GM12872 (cell line): ENCODE results near the gene DNAJC28.

Experiments used
- TF ChIP-seq, protein P1 (sequence below): IDR thresholded peaks from 3 replicates; pipeline ENCODE4 v1.5.1; 2011; ENCODE audit warnings: low read depth, mild to moderate bottlenecking, low read length, moderate library complexity; ENCODE audit not compliant: insufficient read depth

Gene DNAJC28

DNA sequence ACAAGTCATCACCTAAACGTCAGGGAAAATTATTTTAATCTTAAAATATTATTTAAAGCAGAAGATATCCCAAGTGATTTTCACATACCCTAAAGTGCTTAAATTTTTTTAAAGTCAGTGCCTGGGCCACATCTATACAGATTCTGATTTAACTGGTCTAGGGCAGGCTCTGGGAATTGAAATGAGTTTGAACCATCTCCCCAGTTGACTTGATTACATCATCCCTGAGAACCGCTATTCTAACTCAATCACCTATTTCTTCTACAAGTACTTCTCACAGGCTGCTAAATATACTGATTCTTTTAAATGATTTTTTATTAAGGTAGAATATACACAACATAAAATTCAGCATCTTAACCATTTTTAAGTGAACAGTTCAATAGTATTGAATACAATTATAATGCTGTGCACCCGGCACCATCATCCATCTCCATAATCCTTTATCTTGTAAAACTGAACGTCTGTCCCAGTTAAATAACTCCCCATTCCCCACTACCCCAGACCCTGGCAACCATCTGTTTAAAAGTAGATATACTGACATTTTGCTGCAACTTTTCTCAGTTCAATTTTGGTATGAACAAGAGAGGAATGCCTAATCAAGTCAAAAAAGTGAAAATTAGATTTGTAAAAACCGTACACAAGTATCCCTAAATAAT lies 30.9 kb upstream of the DNAJC28 start:
- TF ChIP-seq, protein P1, sequence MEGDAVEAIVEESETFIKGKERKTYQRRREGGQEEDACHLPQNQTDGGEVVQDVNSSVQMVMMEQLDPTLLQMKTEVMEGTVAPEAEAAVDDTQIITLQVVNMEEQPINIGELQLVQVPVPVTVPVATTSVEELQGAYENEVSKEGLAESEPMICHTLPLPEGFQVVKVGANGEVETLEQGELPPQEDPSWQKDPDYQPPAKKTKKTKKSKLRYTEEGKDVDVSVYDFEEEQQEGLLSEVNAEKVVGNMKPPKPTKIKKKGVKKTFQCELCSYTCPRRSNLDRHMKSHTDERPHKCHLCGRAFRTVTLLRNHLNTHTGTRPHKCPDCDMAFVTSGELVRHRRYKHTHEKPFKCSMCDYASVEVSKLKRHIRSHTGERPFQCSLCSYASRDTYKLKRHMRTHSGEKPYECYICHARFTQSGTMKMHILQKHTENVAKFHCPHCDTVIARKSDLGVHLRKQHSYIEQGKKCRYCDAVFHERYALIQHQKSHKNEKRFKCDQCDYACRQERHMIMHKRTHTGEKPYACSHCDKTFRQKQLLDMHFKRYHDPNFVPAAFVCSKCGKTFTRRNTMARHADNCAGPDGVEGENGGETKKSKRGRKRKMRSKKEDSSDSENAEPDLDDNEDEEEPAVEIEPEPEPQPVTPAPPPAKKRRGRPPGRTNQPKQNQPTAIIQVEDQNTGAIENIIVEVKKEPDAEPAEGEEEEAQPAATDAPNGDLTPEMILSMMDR = no peak

DNA sequence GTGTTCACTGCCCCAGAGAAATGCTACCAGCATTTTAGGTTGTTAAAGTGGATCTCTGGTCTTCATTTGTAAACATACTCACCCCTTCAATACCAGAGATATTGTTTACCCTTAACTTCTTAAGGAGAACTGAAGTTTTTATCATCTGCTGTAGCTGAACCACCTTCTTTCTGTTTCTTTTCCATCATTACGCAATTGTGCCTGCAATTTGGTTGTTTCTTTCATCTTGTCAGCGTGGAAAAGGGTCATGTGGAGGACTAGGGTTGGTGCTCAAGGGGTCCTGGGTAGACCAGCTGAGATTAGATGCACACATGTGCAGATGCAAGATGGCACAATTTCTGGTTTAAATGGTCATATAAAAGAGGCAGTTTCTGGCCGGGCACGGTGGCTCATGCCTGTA lies 27.4 kb upstream of the DNAJC28 start:
- TF ChIP-seq, protein P1 = no peak

DNA sequence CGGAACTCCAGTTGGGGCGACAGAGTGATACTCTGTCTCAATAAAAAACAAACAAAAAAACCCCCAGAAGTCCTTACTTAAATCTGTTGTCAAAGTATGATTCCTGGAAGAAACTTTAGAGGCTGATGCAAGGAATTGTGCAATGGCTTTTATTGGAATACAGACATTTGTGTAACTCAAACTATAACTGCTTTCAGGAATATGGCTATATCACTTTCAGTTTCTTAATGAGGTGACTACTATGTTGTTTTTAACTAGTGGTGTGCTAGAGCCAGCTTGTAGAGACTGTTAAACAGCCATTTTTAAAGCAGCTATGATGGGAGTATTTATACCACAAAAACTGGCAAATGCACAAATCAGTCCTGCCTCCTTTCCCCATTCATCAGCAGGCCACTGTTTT lies 22.7 kb upstream of the DNAJC28 start:
- TF ChIP-seq, protein P1 = no peak

DNA sequence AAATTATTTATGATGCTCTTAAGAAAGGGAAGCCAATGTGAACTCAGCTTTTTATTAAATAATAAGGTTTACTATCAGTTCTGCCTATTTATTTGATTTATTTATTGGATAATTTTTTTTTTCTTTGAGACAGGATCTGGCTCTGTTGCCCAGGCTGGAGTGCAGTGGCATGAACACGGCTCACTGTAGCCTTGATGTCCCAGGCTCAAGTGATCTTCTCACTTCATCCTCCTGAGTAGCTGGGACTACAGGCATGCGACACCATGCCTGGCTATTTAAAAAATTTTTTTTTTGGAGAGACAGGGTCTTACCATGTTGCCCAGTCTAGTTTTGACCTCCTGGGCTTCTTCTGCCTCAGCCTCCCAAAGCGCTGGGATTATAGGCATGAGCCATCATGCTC lies 21.0 kb upstream of the DNAJC28 start:
- TF ChIP-seq, protein P1 = no peak

DNA sequence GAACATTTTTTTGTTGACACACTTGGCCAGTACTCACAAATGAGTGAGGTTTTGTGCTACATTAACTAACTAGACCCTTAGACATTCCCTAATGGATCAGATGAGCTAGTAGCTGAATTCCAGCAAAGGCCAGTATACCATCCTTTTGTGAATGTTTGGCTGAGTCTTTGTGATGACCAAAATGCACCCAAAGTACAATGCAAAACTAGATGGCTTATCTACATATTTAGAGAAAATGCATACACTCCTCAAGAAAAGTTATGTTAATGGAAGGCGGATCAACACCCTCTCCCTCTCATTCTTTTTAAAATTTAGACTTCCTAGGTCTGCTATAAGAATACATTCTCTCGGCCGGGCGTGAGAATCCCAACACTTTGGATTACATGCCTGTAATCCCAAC lies 20.1 kb upstream of the DNAJC28 start:
- TF ChIP-seq, protein P1 = no peak

DNA sequence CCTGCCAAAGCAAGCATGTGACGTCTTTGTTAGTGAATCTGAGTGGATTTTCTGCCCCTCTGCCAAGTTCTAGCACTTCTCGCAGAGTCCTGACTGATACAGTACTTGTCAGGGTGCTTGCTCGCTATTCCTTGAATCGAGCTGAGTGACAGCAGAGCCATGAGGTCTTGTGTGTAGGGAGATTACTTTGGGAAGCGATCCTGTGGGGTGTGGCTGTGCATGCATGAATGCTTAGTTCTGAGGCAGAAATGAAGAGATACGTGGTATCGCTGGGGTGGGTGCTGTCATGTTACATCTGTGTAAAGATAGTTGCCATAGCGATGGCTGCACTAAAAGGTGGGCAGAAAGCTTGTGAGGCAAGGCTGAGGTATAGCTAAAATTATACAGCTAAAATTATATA lies 19.3 kb upstream of the DNAJC28 start:
- TF ChIP-seq, protein P1 = no peak

DNA sequence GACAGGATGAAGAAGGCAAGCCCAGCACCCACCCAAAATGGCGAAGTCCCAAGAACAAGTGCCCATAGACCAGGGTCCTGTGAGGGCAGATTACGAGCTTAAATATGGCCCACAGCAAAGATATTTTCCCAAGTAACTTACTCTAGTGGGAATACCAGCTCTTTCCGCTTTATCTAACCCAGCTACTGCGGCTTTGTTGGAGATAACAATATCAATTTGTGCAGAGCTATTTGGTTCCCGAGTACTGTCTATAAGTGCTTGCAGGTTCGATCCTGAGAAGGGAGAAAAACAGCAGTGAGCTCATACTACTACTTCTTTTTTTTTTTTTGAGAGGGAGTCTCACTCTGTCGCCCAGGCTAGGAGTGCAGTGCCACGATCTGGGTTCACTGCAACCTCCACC lies 14.3 kb upstream of the DNAJC28 start:
- TF ChIP-seq, protein P1 = no peak
